GM18858 (cell line): ENCODE data around the gene PHF20.
A peak's percentile ranks its signal among the peaks of the same experiment; 100 is the strongest.
"Not testable (repeated sequence)": the region's sequence is repeated elsewhere in the genome, so short reads cannot be mapped to it uniquely, and the experiment has no call there.

ENCODE experiments used
- ATAC-seq: cut with Tn5 transposase; IDR thresholded peaks from one replicate; pipeline ENCODE4 v1.9.1; 2021; ENCODE audit not compliant: unreplicated experiment

Gene PHF20

GRCh38 chr20:35771689-35772562, at the start of gene PHF20:
Gene PHF20 (plus strand): TSS chr20:35772015. CDS start chr20:35801523, 29,508 bp downstream.
- ATAC-seq, result peak; percentile 48

GRCh38 chr20:35723275-35723639, 48.6 kb upstream of the PHF20 start:
- ATAC-seq, result not testable (repeated sequence)

GRCh38 chr20:35723652-35724320, 48.0 kb upstream of the PHF20 start:
- ATAC-seq, result not testable (repeated sequence)

GRCh38 chr20:35724321-35725230, 47.2 kb upstream of the PHF20 start:
- ATAC-seq, result no peak

GRCh38 chr20:35726842-35727711, 44.7 kb upstream of the PHF20 start:
- ATAC-seq, result no peak

- no peak for ATAC-seq
Observed at GRCh38 chr20:35729283-35729807, 42.5 kb upstream of the PHF20 start.

- ATAC-seq, result no peak
Observed at GRCh38 chr20:35729836-35730582, 41.8 kb upstream of the PHF20 start.

- ATAC-seq, result no peak
Observed at GRCh38 chr20:35730583-35731468, 41.0 kb upstream of the PHF20 start.

GRCh38 chr20:35731469-35731788, 40.4 kb upstream of the PHF20 start:
- no peak for ATAC-seq

GRCh38 chr20:35731862-35732643, 39.8 kb upstream of the PHF20 start:
- ATAC-seq, result no peak

- no peak for ATAC-seq
Observed at GRCh38 chr20:35732644-35732982, 39.2 kb upstream of the PHF20 start.

GRCh38 chr20:35734374-35734773, 37.4 kb upstream of the PHF20 start:
- no peak for ATAC-seq

GRCh38 chr20:35734777-35735649, 36.8 kb upstream of the PHF20 start:
- no peak for ATAC-seq

- no peak for ATAC-seq
Observed at GRCh38 chr20:35735826-35736470, 35.9 kb upstream of the PHF20 start.

GRCh38 chr20:35737865-35738333, 33.9 kb upstream of the PHF20 start:
- no peak for ATAC-seq
